ENCODE data around the gene SMARCA4.

DNA sequence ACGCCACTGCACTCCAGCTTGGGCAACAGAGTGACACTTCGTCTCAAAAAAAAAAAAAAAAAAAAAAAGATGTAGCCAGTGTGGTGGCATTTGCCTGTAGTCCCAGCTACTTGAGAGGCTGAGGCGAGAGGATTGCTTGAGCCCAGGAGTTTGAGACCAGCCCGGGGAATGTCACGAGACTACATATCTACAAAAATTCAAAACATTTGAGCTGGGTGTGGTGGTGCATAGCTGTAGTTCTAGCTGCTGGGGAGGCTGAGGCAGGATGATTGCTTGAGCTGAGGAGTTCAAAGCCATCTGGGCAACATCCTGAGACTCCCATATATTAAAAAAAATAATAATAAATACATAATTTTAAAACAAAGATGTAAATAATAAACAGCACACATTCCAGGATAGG lies 46.6 kb downstream of the SMARCA4 start:
- TF ChIP-seq POLR2A (IDR thresholded peaks at IDR 0.05): no peak
- TF ChIP-seq, protein P1, sequence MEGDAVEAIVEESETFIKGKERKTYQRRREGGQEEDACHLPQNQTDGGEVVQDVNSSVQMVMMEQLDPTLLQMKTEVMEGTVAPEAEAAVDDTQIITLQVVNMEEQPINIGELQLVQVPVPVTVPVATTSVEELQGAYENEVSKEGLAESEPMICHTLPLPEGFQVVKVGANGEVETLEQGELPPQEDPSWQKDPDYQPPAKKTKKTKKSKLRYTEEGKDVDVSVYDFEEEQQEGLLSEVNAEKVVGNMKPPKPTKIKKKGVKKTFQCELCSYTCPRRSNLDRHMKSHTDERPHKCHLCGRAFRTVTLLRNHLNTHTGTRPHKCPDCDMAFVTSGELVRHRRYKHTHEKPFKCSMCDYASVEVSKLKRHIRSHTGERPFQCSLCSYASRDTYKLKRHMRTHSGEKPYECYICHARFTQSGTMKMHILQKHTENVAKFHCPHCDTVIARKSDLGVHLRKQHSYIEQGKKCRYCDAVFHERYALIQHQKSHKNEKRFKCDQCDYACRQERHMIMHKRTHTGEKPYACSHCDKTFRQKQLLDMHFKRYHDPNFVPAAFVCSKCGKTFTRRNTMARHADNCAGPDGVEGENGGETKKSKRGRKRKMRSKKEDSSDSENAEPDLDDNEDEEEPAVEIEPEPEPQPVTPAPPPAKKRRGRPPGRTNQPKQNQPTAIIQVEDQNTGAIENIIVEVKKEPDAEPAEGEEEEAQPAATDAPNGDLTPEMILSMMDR (IDR thresholded peaks at IDR 0.05): no peak
